H1 (cell line): Measurements from ENCODE around the gene COL21A1. TPM values are rescaled to one million over a fixed set of nuclear protein-coding genes. Genes with fewer than 3 reads are reported as not detected.

ENCODE experiments used
- CTCF ChIA-PET: fragments of 300-600 bp; sonication (Branson Sonifier 250); formaldehyde crosslinking; loops from one replicate; lab custom pipeline; 2021; ENCODE audit not compliant: partially characterized antibody; lab: Charles Lee
- POLR2A ChIA-PET: fragments of 300-600 bp; sonication (Branson Sonifier 250); formaldehyde crosslinking; loops from one replicate; lab custom pipeline; 2021; ENCODE audit warnings: inconsistent platforms; ENCODE audit not compliant: partially characterized antibody; lab: Charles Lee
- DNase-seq, 2 experiments: peaks; one replicate each; pipeline versions ENCODE4 v3.0.0 to v3.0.0-alpha.2; 2010 to 2022; ENCODE audit warnings: low spot score in 2 of 2, low read depth in 1 of 2, mixed read lengths in 1 of 2
- FAIRE-seq: peaks from 2 replicates; lab custom pipeline; 2011; peaks lifted over from hg19 to GRCh38; lab: Jason Lieb, UNC
- H2AFZ ChIP-seq: 2 replicates; pipeline ENCODE4 v1.8.1; 2012; ENCODE audit warnings: low read length, inconsistent platforms
- H2AK5ac ChIP-seq: 2 replicates; pipeline ENCODE4 v1.6.1; 2013; ENCODE audit warnings: low read depth, low read length
- H2BK120ac ChIP-seq: replicated peaks from 2 replicates; pipeline ENCODE3; 2013; ENCODE audit warnings: low read depth, low read length, inconsistent platforms
- H2BK12ac ChIP-seq: 2 replicates; pipeline ENCODE4 v1.6.1; 2013; ENCODE audit warnings: low read depth, low read length
- H2BK15ac ChIP-seq: 2 replicates; pipeline ENCODE4 v1.6.1; 2013; ENCODE audit warnings: low read length
- H2BK20ac ChIP-seq: 2 replicates; pipeline ENCODE4 v1.6.1; 2013; ENCODE audit warnings: low read length
- H2BK5ac ChIP-seq: 2 replicates; pipeline ENCODE4 v1.6.1; 2013; ENCODE audit warnings: low read depth, low read length
- H3K14ac ChIP-seq: 2 replicates; pipeline ENCODE4 v1.6.1; 2013; ENCODE audit warnings: inconsistent platforms; ENCODE audit not compliant: insufficient read length
- H3K18ac ChIP-seq: 2 replicates; pipeline ENCODE4 v1.6.1; 2013; ENCODE audit warnings: low read length; ENCODE audit errors: extremely low read depth
- H3K23ac ChIP-seq: 2 replicates; pipeline ENCODE4 v1.6.1; 2013; ENCODE audit warnings: inconsistent platforms; ENCODE audit not compliant: insufficient read length
- H3K23me2 ChIP-seq: 2 replicates; pipeline ENCODE4 v1.6.1; 2013; ENCODE audit warnings: low read depth, low read length
- H3K27ac ChIP-seq: 2 replicates; pipeline ENCODE4 v1.6.1; 2011; ENCODE audit warnings: low read depth, low read length, inconsistent platforms
- H3K27me3 ChIP-seq, 4 experiments: replicated peaks in 1 of 4; 1 replicate in 1 of 4; 2 replicates in 3 of 4; pipeline versions ENCODE4 v1.6.1 to v1.8.1; 2011 to 2013; ENCODE audit warnings: low read length in 3 of 4, mild to moderate bottlenecking in 3 of 4, inconsistent platforms in 2 of 4, mixed read lengths in 2 of 4, moderate library complexity in 1 of 4; ENCODE audit not compliant: control insufficient read depth in 3 of 4, insufficient read depth in 3 of 4; ENCODE audit errors: extremely low read depth in 1 of 4
- H3K36me3 ChIP-seq, 4 experiments: 2 replicates each; pipeline versions ENCODE4 v1.6.1 to v1.8.1; 2011 to 2013; ENCODE audit warnings: mild to moderate bottlenecking in 4 of 4, low read length in 3 of 4, moderate library complexity in 2 of 4, control low read depth in 1 of 4, inconsistent platforms in 1 of 4; ENCODE audit not compliant: insufficient read depth in 4 of 4, control insufficient read depth in 2 of 4
- H3K4ac ChIP-seq: replicated peaks from 2 replicates; pipeline ENCODE3; 2013; ENCODE audit warnings: low read length, low read depth, mixed read lengths, inconsistent platforms; ENCODE audit not compliant: insufficient read length
- H3K4me1 ChIP-seq, 4 experiments: replicated peaks in 1 of 4; 1 replicate in 1 of 4; 2 replicates in 3 of 4; pipeline versions ENCODE4 v1.6.1 to v1.8.1; 2011 to 2013; ENCODE audit warnings: low read length in 3 of 4, inconsistent platforms in 2 of 4, mixed read lengths in 1 of 4; ENCODE audit not compliant: insufficient read depth in 4 of 4, control insufficient read depth in 3 of 4
- H3K4me2 ChIP-seq, 2 experiments: 2 replicates each; pipeline versions ENCODE4 v1.6.1 to v1.8.1; 2011 to 2013; ENCODE audit warnings: low read depth in 2 of 2, low read length in 2 of 2, control low read depth in 1 of 2, inconsistent platforms in 1 of 2, mild to moderate bottlenecking in 1 of 2; ENCODE audit not compliant: insufficient read depth in 1 of 2
- H3K4me3 ChIP-seq, 4 experiments: fragments of 200-600, 300-600 bp in 1 of 4; sonication (generic), shearing (Covaris generic), sonication (Bioruptor Twin) in 1 of 4; 2 replicates each; pipeline versions ENCODE4 v1.5.1 to v1.8.1; 2011 to 2016; ENCODE audit warnings: low read length in 4 of 4, low read depth in 3 of 4, control low read depth in 2 of 4, inconsistent platforms in 2 of 4, mild to moderate bottlenecking in 2 of 4, mixed read lengths in 1 of 4, moderate library complexity in 1 of 4; ENCODE audit not compliant: insufficient read depth in 2 of 4; ENCODE audit errors: extremely low read depth in 1 of 4
- H3K56ac ChIP-seq: replicated peaks from 2 replicates; pipeline ENCODE3; 2013; ENCODE audit warnings: low read depth, mild to moderate bottlenecking, mixed read lengths, low read length, inconsistent platforms; ENCODE audit not compliant: insufficient read length
- H3K79me1 ChIP-seq: 2 replicates; pipeline ENCODE4 v1.6.1; 2013; ENCODE audit warnings: low read depth, low read length, control low read depth
- H3K79me2 ChIP-seq, 2 experiments: 2 replicates each; pipeline versions ENCODE4 v1.6.1 to v1.8.1; 2012 to 2013; ENCODE audit warnings: low read length in 2 of 2, mild to moderate bottlenecking in 2 of 2, inconsistent platforms in 1 of 2; ENCODE audit not compliant: insufficient read depth in 2 of 2, control insufficient read depth in 1 of 2
- H3K9ac ChIP-seq, 4 experiments: replicated peaks in 1 of 4; 1 replicate in 1 of 4; 2 replicates in 3 of 4; pipeline versions ENCODE4 v1.6.1 to v1.8.1; 2011 to 2013; ENCODE audit warnings: low read depth in 3 of 4, low read length in 3 of 4, control low read depth in 2 of 4, mild to moderate bottlenecking in 2 of 4, moderate library complexity in 2 of 4, inconsistent platforms in 1 of 4; ENCODE audit errors: extremely low read depth in 1 of 4
- H3K9me3 ChIP-seq, 2 experiments: 2 replicates each; pipeline versions ENCODE4 v1.6.1 to v1.8.1; 2012 to 2013; ENCODE audit warnings: mild to moderate bottlenecking in 2 of 2, moderate library complexity in 2 of 2, control low read depth in 1 of 2, inconsistent platforms in 1 of 2, low read depth in 1 of 2, low read length in 1 of 2, mixed read lengths in 1 of 2; ENCODE audit not compliant: insufficient read depth in 2 of 2
- H4K20me1 ChIP-seq, 2 experiments: replicated peaks in 1 of 2; 2 replicates each; pipeline versions ENCODE3 to v1.8.1; 2011 to 2013; ENCODE audit warnings: inconsistent platforms in 2 of 2, low read length in 2 of 2, mild to moderate bottlenecking in 1 of 2; ENCODE audit not compliant: insufficient read depth in 2 of 2, control insufficient read depth in 1 of 2
- H4K5ac ChIP-seq: 2 replicates; pipeline ENCODE4 v1.6.1; 2013; ENCODE audit warnings: low read length, low read depth, mixed read lengths, inconsistent platforms; ENCODE audit not compliant: insufficient read length
- H4K8ac ChIP-seq: 2 replicates; pipeline ENCODE4 v1.8.0; 2013; ENCODE audit warnings: mild to moderate bottlenecking, moderate library complexity, low read length, inconsistent platforms; ENCODE audit not compliant: insufficient read depth; ENCODE audit errors: extremely low read depth
- H4K91ac ChIP-seq: replicated peaks from 2 replicates; pipeline ENCODE3; 2013; ENCODE audit warnings: low read length, mixed read lengths, inconsistent platforms; ENCODE audit not compliant: insufficient read length
- BACH1 ChIP-seq: IDR thresholded peaks from 2 replicates; pipeline ENCODE4 v1.6.1; 2012; ENCODE audit warnings: low read length, improper control_type of control experiment
- CREB1 ChIP-seq: IDR thresholded peaks from 2 replicates; pipeline ENCODE4 v1.6.1; 2012; ENCODE audit warnings: inconsistent platforms
- GABPA ChIP-seq: IDR thresholded peaks from 2 replicates; pipeline ENCODE4 v1.6.1; 2011; ENCODE audit warnings: mild to moderate bottlenecking, low read length, moderate library complexity, borderline replicate concordance; ENCODE audit not compliant: insufficient read depth
- POLR2A ChIP-seq, 2 experiments: IDR thresholded peaks; 1 replicate in 1 of 2; 2 replicates in 1 of 2; pipeline ENCODE4 v1.6.1; 2011; ENCODE audit warnings: low read depth in 2 of 2, low read length in 2 of 2, mild to moderate bottlenecking in 2 of 2; ENCODE audit errors: control extremely low read depth in 1 of 2
- POLR2AphosphoS5 ChIP-seq: IDR thresholded peaks from 2 replicates; pipeline ENCODE4 v1.6.1; 2011; ENCODE audit warnings: low read depth, low read length
- SAP30 ChIP-seq: fragments of 300-600 bp; sonication (generic); IDR thresholded peaks from 2 replicates; pipeline ENCODE4 v1.7.1; 2012; ENCODE audit warnings: low read length, moderate library complexity, mild to moderate bottlenecking, inconsistent platforms; ENCODE audit not compliant: insufficient read depth, insufficient replicate concordance
- TAF7 ChIP-seq: optimal IDR thresholded peaks from 2 replicates; pipeline ENCODE3; 2011; ENCODE audit warnings: low read depth, mild to moderate bottlenecking, inconsistent platforms, low read length, moderate library complexity, borderline replicate concordance
- WGBS, 2 experiments: shearing (Covaris generic) in 1 of 2; methylation state at CpG; one replicate each; pipeline versions ENCODE4 v1.1.6 to v1.1.7; 2013 to 2015; ENCODE audit warnings: low lambda C conversion rate in 2 of 2, mixed read lengths in 2 of 2, inconsistent platforms in 1 of 2, low coverage in 1 of 2, missing lambda C conversion rate in 1 of 2; ENCODE audit not compliant: insufficient replicate concordance in 2 of 2, insufficient coverage in 1 of 2, insufficient read length in 1 of 2; ENCODE audit errors: extremely low coverage in 1 of 2, missing lambda C conversion rate in 1 of 2; 5-methylcytosine and 5-hydroxymethylcytosine counted together
- polyA plus RNA-seq, 7 experiments: library from polyadenylated mRNA; depleted of rRNA in 3 of 7; stranded (reverse) in 5 of 7; unstranded in 2 of 7; fragments of >200 nt in 5 of 7; fragments of 200-250 nt in 2 of 7; gene quantifications; 1 replicate in 5 of 7; 2 replicates in 1 of 7; 4 replicates in 1 of 7; pipeline versions ENCODE4 v1.2.1 to v1.2.3, GENCODE V29; 2011 to 2013; ENCODE audit warnings: missing spikeins in 2 of 7, mixed read lengths in 2 of 7
- total RNA-seq: library from RNA; stranded (reverse); fragmentation: NEBNext Ultra II Directional; extraction: Animal tissue kit (Norgen Biotek cat#: 25700); gene quantifications from 2 replicates; pipeline ENCODE4 v1.2.1, GENCODE V29; 2021

Gene COL21A1
- total and polyA plus RNA-seq, 2 of the 8 experiments (the other 6 are each of a cell fraction or from before 2014, with no cell fraction given) = 1.6 to 3.4 TPM

DNA sequence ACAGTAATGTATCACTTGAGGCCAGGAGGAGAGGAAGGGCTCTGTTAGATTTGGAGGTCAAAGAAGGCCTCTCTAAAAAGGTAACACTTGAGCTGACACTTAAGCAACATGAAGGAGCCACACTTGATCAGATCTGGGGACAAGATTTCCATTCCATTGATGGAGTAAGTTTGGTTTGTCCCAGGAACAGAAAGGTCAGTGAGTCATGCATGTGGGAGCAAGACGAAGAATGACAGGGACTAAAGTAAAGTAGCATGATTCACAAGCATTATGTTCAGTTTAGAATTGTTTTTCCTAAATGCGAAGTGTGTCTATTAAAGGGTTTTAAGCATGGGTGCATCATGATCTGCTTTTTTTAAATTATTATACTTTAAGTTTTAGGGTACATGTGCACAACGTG, 47.4 kb downstream of the COL21A1 start:
- H2AK5ac ChIP-seq = no peak overlapping the region
- H3K23ac ChIP-seq = no peak overlapping the region
- FAIRE-seq (no peak), DNase-seq (no peak)
- H2BK120ac ChIP-seq = no peak overlapping the region
- H3K27me3 ChIP-seq = no peaks in the 10 kb centered on the region
- H3K4me1 ChIP-seq = no peaks in the 10 kb centered on the region
- no peak overlapping the region for H3K56ac ChIP-seq
- H3K23me2 ChIP-seq = no peaks in the 10 kb centered on the region
- no peaks in the 10 kb centered on the region for H3K36me3 ChIP-seq
- H3K79me2 ChIP-seq = no peaks in the 10 kb centered on the region
- H3K18ac ChIP-seq = no peak overlapping the region
- WGBS, 2 experiments = 90% methylated on average over 3 of the region's 3 CpGs; no CpG with 5 or more reads in 1 of the 2 experiments
- no peak overlapping the region for H3K14ac ChIP-seq
- POLR2A ChIA-PET = no interaction called here
- no peak overlapping the region for H4K91ac ChIP-seq
- no peak overlapping the region for H2BK15ac ChIP-seq
- H2AFZ ChIP-seq = no peak overlapping the region
- no peak overlapping the region for H3K4ac ChIP-seq
- no peaks in the 10 kb centered on the region for H4K20me1 ChIP-seq
- H3K9ac ChIP-seq = no peak overlapping the region
- H3K4me3 ChIP-seq = no peak overlapping the region
- no peak overlapping the region for H2BK20ac ChIP-seq
- no peak overlapping the region for H3K27ac ChIP-seq
- H2BK5ac ChIP-seq = no peak overlapping the region
- H4K5ac ChIP-seq = no peak overlapping the region
- CTCF ChIA-PET = no interaction called here
- TF ChIP-seq TAF7 = no peak
- TF ChIP-seq POLR2A (IDR thresholded peaks at IDR 0.05; ENCODE audit: control extremely low read depth in 1 of 2, low read depth in 2 of 2, low read length in 2 of 2) = no peak
- no peak for TF ChIP-seq GABPA
- TF ChIP-seq BACH1 = no peak
- TF ChIP-seq CREB1 = no peak
- TF ChIP-seq SAP30 = no peak
- no peak for TF ChIP-seq POLR2AphosphoS5
- H4K8ac ChIP-seq = no peak overlapping the region
- no peak overlapping the region for H3K4me2 ChIP-seq
- H3K9me3 ChIP-seq = no peaks in the 10 kb centered on the region
- no peak overlapping the region for H2BK12ac ChIP-seq
- H3K79me1 ChIP-seq = no peaks in the 10 kb centered on the region
